Middle frontal gyrus (tissue), 1 donor: ENCODE measurements around the gene MON2.
A peak's percentile ranks its signal among the peaks of the same experiment; 100 is the strongest.
"Not testable (repeated sequence)": the region's sequence is repeated elsewhere in the genome, so short reads cannot be mapped to it uniquely, and the experiment has no call there.

Experiments used
- DNase-seq: peaks from one replicate; pipeline ENCODE4 v3.0.0-alpha.2; 2015; ENCODE audit warnings: low spot score; ENCODE audit errors: extremely low spot score

MON2 gene, protein sequence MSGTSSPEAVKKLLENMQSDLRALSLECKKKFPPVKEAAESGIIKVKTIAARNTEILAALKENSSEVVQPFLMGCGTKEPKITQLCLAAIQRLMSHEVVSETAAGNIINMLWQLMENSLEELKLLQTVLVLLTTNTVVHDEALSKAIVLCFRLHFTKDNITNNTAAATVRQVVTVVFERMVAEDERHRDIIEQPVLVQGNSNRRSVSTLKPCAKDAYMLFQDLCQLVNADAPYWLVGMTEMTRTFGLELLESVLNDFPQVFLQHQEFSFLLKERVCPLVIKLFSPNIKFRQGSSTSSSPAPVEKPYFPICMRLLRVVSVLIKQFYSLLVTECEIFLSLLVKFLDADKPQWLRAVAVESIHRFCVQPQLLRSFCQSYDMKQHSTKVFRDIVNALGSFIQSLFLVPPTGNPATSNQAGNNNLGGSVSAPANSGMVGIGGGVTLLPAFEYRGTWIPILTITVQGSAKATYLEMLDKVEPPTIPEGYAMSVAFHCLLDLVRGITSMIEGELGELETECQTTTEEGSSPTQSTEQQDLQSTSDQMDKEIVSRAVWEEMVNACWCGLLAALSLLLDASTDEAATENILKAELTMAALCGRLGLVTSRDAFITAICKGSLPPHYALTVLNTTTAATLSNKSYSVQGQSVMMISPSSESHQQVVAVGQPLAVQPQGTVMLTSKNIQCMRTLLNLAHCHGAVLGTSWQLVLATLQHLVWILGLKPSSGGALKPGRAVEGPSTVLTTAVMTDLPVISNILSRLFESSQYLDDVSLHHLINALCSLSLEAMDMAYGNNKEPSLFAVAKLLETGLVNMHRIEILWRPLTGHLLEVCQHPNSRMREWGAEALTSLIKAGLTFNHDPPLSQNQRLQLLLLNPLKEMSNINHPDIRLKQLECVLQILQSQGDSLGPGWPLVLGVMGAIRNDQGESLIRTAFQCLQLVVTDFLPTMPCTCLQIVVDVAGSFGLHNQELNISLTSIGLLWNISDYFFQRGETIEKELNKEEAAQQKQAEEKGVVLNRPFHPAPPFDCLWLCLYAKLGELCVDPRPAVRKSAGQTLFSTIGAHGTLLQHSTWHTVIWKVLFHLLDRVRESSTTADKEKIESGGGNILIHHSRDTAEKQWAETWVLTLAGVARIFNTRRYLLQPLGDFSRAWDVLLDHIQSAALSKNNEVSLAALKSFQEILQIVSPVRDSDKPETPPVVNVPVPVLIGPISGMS (N-terminal part only)

GRCh38 chr12:62466594-62467491 lies at the start of gene MON2:
MON2 (plus strand) TSS chr12:62466826; CDS start chr12:62467208, 382 bp downstream.
- peak; percentile 79 for DNase-seq

DNA sequence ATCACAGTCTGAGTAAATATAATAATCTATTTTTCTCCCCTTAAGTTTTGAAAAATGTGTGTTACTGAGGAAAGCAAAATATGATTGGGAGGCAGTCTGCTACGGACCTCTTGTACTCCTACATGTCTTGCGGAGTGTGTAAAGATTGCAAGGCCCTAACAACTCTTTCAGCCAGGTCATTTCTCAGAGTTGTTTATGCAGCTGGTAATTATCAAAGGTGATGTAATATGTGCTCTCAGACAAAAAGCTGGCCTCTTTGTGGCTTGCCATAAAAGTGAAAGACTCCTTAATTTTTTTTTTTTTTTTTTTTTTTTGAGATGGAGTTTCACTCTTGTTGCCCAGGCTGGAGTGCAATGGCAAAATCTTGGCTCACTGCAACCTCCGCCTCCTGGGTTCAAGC lies 40.5 kb upstream of the MON2 start:
- DNase-seq, result no peak

DNA sequence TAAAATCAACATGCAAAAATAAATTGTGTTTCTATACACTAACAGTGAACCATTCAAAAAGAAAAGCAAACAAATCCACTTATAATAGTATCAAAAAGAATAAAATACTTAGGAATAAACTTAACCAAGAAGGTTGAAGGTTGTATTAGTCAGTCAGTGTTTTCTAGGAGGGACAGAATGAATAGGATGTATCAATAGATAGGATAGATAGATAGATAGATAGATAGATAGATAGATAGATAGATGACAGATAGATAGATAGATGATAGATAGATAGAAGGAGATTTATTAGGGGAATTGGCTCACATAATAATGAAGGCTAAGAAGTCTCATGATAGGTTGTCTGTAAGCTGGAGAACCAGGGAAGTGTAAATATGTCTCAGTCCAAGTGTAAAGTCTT lies 37.2 kb upstream of the MON2 start:
- no peak for DNase-seq

DNA sequence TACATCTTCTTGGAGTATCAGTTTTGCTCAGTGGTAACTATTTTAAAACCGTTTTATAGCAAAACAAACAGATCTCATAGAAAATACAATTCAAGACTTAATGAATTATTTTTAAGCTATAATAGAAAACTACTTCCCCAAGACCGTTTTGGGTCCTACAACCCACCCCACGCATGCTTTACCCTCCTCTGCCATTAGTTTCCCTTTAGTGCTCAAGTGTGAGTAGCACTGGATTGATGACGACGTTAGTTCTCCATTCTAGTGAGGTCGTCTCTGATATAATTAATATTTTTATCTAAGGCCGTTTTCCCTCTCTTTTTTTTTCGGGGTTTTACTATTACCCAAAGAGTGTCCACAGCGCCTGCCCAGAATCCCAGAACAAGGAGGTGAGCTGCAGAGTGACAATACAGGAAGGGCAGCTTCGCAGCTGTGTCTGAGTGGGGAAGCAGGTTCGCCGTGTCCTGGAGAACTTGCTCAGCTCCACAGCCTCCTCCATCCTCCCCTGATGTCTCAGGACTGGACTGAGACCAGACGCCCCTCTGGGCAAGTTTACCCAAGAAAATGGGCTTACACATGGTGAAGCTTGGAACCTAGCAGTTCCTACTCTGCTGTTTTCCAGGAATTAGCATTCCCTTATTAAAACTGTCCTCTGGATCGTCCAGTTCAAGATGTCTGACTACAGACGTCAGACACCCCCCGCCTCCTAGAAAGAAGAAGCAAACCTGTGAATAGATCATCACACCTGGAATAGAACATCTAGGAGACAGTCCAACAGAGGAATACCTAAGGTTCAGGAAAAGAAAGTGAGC lies 31.9 kb upstream of the MON2 start:
- no peak for DNase-seq

DNA sequence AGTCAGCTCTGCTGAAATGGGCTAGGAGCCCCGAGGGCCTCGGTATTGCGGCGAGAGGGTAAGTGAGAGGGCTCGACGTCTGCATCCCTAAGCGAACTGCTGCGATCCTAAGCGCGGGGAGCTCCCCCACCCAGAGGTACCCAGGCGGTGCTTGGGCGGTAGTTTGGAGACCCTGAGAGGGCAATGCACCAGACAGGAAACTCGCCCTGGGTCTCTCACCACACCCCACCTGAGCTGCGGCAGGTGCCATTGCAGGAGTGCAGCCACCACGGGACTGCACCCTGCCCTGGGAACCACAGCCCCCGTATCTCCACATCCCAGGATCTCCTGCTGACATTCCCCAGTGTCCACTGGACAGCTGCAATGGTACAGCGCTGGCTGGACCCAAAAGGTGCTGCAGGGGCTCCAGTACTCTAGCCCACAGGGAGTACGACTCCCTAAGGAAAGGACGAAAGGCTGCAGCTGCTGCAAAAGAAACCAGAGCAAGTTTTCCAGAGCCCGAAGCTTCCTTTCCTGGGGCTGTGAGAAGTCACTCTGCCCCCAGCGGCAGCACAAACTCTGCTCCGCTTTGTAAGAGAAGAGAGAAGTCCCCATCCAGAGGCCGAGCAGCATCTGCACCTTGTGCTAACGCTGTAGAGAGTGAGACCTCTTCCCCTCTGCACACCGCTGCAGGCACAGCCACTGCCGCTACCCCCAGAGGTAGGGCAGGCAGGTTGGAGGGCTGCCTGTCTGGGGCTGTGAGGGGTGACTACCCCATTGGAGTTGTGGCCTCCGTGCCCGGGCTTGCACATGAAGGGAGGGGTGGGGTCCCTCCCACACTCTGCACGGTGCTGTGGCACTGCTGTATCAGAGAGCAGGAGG lies 31.1 kb upstream of the MON2 start:
- DNase-seq, result peak; percentile 22

DNA sequence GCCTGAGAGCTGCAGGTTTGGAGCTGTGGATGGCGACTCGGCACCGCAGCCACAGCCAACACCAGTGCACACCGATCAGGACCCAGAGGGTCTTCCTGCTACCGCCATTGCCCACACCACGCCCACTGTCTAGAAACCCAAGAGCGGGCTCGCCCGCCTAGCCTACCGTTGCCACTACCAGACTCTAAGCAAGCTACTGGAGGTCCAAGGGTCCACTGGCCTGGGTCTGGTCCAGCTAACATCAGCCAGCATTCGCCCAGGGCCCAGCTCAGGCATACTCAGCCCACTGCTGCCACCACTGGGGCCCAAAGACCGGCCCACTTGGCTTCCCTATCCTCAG lies 30.5 kb upstream of the MON2 start:
- DNase-seq, result no peak

DNA sequence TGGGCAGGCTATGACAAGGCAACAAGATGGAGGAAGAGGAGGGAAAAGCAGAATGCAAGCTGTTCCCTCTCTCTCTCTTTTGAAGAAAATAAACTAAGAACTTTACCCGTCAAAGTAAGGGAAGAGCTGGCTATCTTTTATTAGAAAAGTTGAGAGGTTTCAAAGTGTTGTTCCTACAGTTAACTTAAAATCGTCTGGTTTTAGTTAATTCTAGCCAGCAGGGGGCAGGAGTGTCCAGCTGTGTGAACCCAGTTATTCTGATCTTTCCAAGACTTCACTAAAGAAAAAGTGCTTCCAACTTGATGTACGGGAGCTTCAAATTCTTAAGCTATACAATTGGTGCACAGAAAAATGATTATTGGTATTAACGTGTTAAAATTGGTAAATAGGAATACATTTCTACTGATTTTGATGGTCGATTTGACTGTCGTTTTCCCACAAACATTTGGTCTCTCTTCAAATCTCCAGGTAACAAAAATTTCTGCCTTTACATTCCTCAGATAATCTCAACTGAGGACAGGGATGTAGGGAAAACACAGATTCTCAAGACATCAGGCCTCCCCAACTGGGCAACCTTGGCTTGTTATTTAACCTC lies 28.4 kb upstream of the MON2 start:
- no peak for DNase-seq

- no peak for DNase-seq
Measured at GRCh38 chr12:62446754-62447452, 19.7 kb upstream of the MON2 start.

- no peak for DNase-seq
Measured at GRCh38 chr12:62448436-62448835, 18.2 kb upstream of the MON2 start.

- not testable (repeated sequence) for DNase-seq
Measured at GRCh38 chr12:62455429-62455828, 11.2 kb upstream of the MON2 start.

GRCh38 chr12:62458626-62459025 lies 8.0 kb upstream of the MON2 start:
- DNase-seq, result no peak

- no peak for DNase-seq
Measured at GRCh38 chr12:62459976-62460375, 6.7 kb upstream of the MON2 start.

DNA sequence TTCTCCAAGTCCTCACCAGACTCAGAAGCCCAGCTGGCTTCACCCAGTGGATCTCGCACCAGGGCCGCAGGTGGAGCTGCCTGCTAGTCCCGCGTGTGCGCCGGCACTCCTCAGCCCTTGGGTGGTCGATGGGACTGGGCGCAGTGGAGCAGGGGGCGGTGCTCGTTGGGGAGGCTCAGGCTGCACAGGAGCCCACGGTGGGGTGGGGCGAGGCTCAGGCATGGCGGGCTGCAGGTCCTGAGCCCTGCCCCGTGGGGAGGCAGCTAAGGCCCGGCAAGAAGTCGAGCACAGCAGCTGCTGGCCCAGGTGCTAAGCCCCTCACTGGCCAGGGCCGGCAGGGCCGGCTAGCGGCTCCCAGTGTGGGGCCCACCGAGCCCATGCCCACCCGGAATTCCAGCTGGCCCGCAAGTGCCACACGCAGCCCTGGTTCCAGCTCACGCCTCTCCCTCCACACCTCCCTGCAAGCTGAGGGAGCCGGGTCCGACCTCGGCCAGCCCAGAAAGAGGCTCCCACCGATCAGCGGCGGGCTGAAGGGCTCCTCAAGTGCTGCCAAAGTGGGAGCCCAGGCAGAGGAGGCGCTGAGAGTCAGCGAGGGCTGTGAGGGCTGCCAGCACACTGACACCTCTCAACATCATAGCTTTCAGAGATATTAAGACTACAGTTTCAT lies 5.3 kb upstream of the MON2 start:
- not testable (repeated sequence) for DNase-seq

- DNase-seq, result not testable (repeated sequence)
Measured at GRCh38 chr12:62463252-62463651, 3.4 kb upstream of the MON2 start.

DNA sequence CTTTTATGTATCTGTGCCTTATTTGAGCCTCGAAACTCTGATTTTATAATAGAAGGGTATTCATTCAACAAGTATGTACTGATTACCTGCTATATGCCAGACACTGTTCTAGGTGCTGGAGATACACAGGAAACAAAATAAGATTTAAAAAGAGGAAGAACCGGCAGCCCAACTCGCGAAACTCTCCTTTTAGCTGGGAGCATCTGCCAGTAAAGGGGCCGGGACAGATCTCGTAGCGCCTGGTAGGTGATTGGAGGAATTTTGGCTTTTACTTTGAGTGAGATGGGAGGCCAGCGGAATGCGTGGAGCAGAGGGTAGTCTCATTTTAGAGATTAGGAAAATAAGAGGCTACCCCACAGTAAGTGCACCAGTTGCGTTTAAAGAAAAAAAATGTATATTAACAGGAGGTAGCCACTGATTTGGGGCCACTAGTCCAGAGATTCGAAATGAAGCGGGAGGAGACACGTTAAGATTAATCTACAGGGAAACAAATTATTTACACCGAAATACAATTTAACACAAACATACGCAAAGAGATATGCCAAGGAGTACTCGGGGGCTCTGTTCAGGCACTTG lies 520 bp upstream of the MON2 start:
- peak; percentile 25 for DNase-seq

DNA sequence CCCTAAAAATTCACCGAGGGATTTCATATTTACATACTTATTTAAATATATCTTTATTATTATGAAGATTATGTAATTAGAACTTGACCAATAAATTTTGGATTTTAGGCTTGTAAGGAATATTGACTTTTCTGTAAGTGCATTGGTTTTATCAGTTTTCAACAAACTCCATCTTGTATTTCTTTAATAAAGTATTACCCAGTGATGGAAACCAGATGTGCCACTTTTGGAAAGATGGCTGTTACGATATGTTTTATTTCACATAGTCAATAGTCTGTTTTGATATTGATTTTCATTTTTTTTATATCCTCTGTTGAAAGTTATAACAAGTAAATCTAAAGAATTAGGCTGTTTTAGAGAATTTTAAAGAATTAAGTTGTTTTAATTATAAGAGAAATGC lies 1.8 kb downstream of the MON2 start:
- no peak for DNase-seq

DNA sequence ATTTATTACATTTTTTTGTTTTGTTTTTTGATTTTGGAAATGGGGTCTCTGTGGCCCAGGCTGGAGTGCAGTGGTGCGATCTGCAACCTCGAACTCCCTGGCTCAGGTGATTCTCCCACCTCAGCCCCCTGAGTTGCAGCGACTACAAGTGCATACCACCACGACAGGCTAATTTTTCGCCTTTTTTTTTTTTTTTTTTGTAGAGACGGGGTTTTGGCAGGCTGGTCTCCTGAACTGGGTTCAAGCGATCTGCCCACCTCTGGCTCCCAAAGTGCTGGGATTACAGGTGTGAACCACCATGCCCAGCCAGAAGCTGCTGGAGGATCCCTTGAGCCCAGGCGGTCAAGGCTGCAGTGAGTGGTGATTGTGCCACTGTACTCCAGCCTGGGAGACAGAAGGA lies 2.3 kb downstream of the MON2 start:
- DNase-seq, result no peak
